Measurements from ENCODE around the gene CYBA. TPM values are rescaled to one million over a fixed set of nuclear protein-coding genes. Genes with fewer than 3 reads are reported as not detected.

CYBA gene
- total RNA-seq, 1 donor, result 250 TPM

- TF ChIP-seq, protein P1, sequence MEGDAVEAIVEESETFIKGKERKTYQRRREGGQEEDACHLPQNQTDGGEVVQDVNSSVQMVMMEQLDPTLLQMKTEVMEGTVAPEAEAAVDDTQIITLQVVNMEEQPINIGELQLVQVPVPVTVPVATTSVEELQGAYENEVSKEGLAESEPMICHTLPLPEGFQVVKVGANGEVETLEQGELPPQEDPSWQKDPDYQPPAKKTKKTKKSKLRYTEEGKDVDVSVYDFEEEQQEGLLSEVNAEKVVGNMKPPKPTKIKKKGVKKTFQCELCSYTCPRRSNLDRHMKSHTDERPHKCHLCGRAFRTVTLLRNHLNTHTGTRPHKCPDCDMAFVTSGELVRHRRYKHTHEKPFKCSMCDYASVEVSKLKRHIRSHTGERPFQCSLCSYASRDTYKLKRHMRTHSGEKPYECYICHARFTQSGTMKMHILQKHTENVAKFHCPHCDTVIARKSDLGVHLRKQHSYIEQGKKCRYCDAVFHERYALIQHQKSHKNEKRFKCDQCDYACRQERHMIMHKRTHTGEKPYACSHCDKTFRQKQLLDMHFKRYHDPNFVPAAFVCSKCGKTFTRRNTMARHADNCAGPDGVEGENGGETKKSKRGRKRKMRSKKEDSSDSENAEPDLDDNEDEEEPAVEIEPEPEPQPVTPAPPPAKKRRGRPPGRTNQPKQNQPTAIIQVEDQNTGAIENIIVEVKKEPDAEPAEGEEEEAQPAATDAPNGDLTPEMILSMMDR (IDR thresholded peaks at IDR 0.05; ENCODE audit: extremely low read depth, low read depth, low read length), result no peak
- Histone ChIP-seq H3K36me3 (ENCODE audit: insufficient read depth, low read length) (no peaks in the 10 kb centered on the region), H3K79me2 (ENCODE audit: insufficient read depth, low read length) (no peaks in the 10 kb centered on the region), H2AFZ (ENCODE audit: low read length) (no peak overlapping the region), H4K20me1 (ENCODE audit: insufficient read depth, low read length) (peaks cover 4% of the 10 kb centered on the region), H3K4me1 (ENCODE audit: insufficient read depth, low read length) (no peaks in the 10 kb centered on the region), H3K27ac (ENCODE audit: low read depth, low read length) (no peak overlapping the region), H3K4me3 (ENCODE audit: insufficient read depth, low read length) (no peak overlapping the region), H3K4me2 (ENCODE audit: insufficient read depth, low read length) (no peak overlapping the region), H3K9me3 (ENCODE audit: low read depth, low read length) (no peaks in the 10 kb centered on the region), H3K27me3 (ENCODE audit: insufficient read depth, low read length) (peaks cover 31% of the 10 kb centered on the region)
- DNase-seq (ENCODE audit: insufficient read length, low spot score, missing footprints), result no peak
Observed at GRCh38 chr16:88642881-88643643, 7.8 kb downstream of the CYBA start.

DNA sequence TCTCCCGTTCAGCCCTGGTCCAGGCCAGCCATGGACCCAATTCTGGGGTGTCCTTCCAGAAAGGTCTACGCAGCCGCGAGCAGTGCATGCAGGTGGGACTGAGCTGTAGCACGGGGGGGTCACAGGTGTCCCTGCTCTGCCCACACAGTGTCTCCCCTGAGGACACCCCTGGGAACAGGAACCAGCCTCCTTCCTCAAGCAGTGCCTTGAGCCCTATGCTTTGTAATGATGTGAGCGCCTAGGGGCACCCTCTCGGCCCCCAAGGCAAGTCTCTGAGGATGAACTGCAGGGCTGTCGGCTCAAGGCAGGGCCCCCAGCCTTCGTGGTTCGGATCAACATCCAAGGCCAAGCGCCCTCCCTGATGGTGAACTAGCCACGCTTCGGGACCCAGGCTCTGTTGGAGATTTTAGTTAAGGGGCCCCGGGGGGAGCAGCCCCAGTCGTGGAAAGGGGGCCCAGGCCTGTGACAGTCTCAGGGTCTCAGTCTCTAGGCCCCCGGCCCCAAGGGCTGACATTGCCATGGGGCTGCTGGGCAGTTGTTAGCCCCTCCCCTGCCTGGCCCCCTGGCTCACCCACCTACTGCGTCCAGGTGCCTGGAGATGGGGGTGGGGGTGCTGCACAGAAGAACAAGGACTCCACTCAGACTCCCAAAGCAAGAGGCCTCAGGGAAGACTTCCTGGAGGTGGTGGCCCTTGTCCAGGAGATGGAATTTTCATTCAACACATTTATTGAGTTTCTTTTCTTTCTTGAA, 10.2 kb downstream of the CYBA start:
- no peak overlapping the region for H3K4me3 ChIP-seq (ENCODE audit: insufficient read depth, low read length)
- DNase-seq (ENCODE audit: insufficient read length, low spot score, missing footprints), result peak; percentile 93
- peaks cover 39% of the 10 kb centered on the region for H3K27me3 ChIP-seq (ENCODE audit: insufficient read depth, low read length)
- H4K20me1 ChIP-seq (ENCODE audit: insufficient read depth, low read length), result peaks cover 3% of the 10 kb centered on the region
- H3K4me1 ChIP-seq (ENCODE audit: insufficient read depth, low read length), result no peaks in the 10 kb centered on the region
- no peaks in the 10 kb centered on the region for H3K9me3 ChIP-seq (ENCODE audit: low read depth, low read length)
- TF ChIP-seq, protein P1 (IDR thresholded peaks at IDR 0.05; ENCODE audit: extremely low read depth, low read depth, low read length), result no peak
- no peak overlapping the region for H3K27ac ChIP-seq (ENCODE audit: low read depth, low read length)
- H3K4me2 ChIP-seq (ENCODE audit: insufficient read depth, low read length), result no peak overlapping the region
- H3K79me2 ChIP-seq (ENCODE audit: insufficient read depth, low read length), result no peaks in the 10 kb centered on the region
- H3K36me3 ChIP-seq (ENCODE audit: insufficient read depth, low read length), result no peaks in the 10 kb centered on the region
- H2AFZ ChIP-seq (ENCODE audit: low read length), result no peak overlapping the region

DNA sequence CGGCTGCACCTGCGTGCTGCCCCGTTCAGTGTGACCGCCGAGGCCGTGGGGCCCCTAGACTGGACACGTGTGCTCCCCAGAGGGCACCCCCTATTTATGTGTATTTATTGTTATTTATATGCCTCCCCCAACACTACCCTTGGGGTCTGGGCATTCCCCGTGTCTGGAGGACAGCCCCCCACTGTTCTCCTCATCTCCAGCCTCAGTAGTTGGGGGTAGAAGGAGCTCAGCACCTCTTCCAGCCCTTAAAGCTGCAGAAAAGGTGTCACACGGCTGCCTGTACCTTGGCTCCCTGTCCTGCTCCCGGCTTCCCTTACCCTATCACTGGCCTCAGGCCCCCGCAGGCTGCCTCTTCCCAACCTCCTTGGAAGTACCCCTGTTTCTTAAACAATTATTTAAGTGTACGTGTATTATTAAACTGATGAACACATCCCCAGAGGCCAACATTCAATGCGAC, 10.8 kb downstream of the CYBA start:
- no peak overlapping the region for H3K4me2 ChIP-seq (ENCODE audit: insufficient read depth, low read length)

More for the DNA sequence above, 10.8 kb downstream of the CYBA start:
- TF ChIP-seq, protein P1 (IDR thresholded peaks at IDR 0.05; ENCODE audit: extremely low read depth, low read depth, low read length), result no peak
- Histone ChIP-seq H3K79me2 (ENCODE audit: insufficient read depth, low read length) (no peaks in the 10 kb centered on the region), H3K9me3 (ENCODE audit: low read depth, low read length) (no peaks in the 10 kb centered on the region), H3K36me3 (ENCODE audit: insufficient read depth, low read length) (no peaks in the 10 kb centered on the region), H3K4me3 (ENCODE audit: insufficient read depth, low read length) (no peak overlapping the region), H4K20me1 (ENCODE audit: insufficient read depth, low read length) (peaks cover 6% of the 10 kb centered on the region), H2AFZ (ENCODE audit: low read length) (no peak overlapping the region), H3K27me3 (ENCODE audit: insufficient read depth, low read length) (peaks cover 39% of the 10 kb centered on the region), H3K4me1 (ENCODE audit: insufficient read depth, low read length) (peaks cover 2% of the 10 kb centered on the region), H3K27ac (ENCODE audit: low read depth, low read length) (no peak overlapping the region)
- DNase-seq (ENCODE audit: insufficient read length, low spot score, missing footprints), result peak; percentile 91

All from osteoblast (primary cell).